Body of pancreas (tissue), 4 donors: ENCODE data around the gene GABRG3.

Experiments used
- POLR2A ChIP-seq, 3 donors: fragments of 450-650 bp; IDR thresholded peaks; one replicate each; pipeline ENCODE4 v1.6.1; 2016; ENCODE audit warnings: antibody characterized with exemption in 3 of 3, mild to moderate bottlenecking in 2 of 3
- TF ChIP-seq, protein P1 (sequence below), 7 experiments: fragments of 450-650 bp in 4 of 7; fragments of 200-600 bp in 3 of 7; sonication (generic) in 3 of 7; IDR thresholded peaks; one replicate each; pipeline ENCODE4 v1.5.1; 2016 to 2019; ENCODE audit warnings: antibody characterized with exemption in 7 of 7

DNA sequence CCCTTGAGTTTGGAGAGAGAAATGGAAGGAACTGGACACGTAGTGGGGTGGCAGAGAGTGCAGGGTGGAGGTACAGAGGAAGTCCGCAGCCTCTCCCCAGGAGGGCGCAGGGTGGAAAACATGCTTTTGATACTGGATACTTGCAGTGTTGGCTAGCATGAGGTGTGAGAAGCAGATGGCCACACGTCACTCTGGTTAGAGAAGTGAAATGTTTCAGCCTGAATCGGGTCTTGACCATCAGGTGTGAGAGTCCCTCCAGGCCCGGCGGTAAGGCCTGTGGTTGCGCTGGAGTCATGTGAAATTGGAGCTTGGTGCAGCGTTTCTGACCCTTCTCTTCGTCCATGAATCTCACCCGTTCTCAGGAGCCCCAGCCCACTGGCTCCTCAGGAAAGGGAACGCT is 93.1 kb downstream of the GABRG3 start:
- TF ChIP-seq, protein P1, sequence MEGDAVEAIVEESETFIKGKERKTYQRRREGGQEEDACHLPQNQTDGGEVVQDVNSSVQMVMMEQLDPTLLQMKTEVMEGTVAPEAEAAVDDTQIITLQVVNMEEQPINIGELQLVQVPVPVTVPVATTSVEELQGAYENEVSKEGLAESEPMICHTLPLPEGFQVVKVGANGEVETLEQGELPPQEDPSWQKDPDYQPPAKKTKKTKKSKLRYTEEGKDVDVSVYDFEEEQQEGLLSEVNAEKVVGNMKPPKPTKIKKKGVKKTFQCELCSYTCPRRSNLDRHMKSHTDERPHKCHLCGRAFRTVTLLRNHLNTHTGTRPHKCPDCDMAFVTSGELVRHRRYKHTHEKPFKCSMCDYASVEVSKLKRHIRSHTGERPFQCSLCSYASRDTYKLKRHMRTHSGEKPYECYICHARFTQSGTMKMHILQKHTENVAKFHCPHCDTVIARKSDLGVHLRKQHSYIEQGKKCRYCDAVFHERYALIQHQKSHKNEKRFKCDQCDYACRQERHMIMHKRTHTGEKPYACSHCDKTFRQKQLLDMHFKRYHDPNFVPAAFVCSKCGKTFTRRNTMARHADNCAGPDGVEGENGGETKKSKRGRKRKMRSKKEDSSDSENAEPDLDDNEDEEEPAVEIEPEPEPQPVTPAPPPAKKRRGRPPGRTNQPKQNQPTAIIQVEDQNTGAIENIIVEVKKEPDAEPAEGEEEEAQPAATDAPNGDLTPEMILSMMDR (IDR thresholded peaks at IDR 0.05): no peak
- no peak for TF ChIP-seq POLR2A (IDR thresholded peaks at IDR 0.05)
